ENCODE results near the gene DIS3L2.
"Not testable (repeated sequence)": the region's sequence is repeated elsewhere in the genome, so short reads cannot be mapped to it uniquely, and the experiment has no call there.

DIS3L2 gene

DNA sequence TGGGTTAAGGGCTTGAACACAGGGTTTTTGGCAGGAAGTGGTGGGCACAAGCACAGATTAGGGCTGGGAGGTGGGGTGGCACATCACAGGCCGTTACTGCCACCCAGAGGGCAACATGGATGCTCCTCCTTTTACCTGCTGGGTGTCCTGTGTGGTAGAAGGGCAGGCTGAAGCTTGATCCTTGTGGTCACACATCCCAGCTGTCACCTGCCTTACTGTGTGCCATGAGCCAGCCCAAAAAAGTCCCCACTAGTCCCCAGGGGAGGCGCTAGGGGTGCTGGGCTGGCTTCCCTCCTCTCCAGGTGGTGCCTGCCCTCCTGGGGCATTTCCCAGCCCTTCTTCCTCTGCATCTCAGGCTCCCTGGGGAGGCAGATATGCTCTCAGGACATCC, 366.5 kb downstream of the DIS3L2 start:
- no peak for DNase-seq

GRCh38 chr2:232328516-232329460, 367.3 kb downstream of the DIS3L2 start:
- DNase-seq, result no peak

GRCh38 chr2:232329716-232330067, 368.2 kb downstream of the DIS3L2 start:
- DNase-seq, result no peak

DNA sequence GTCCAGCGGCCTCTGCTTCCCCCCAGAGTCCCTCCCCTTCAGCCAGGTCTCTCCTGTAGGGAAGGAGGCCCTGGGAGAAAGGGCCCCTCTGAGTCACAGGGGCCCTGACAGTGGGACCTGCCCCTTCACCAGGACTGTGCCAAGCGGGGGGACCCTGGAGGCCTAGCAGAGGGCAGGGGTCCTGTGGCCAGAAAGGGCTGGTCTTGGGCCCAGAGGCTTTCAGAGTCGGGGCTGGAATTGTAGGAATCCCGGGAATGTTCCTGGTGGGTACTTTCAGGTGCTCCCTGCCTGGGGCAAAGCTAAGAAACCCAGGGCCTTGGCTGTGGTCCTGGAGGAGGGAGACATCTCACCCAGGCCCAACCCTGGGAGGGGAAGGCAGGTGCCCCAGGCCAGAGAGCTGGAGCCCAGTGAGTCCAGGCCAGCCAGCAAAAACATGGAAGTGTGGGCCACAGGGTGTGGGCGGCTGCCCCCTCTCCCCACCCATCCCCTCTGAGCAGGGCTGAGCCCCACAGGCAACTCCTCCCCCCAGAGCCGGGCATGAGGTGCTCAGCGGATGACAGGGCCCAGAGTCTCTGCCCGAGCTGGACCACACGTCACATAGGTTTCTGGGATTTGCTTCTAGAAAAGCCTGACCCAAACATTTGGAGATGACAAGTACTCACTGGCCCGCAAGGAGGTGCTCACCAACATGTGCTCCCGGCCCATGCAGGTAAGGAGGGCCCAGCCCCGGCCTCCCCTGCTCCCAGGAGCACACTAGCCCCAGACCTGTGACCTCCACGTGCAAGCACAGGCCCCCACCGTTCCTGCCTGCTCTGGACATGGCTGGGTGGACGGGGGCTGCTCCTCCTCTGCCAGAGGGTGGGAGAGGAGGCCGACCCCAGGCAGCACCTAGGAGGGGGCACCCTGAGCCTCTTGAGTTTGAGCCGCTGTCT, 368.8 kb downstream of the DIS3L2 start:
- DNase-seq, result no peak

- not testable (repeated sequence) for DNase-seq
These were observed 369.5 kb downstream of the DIS3L2 start for GRCh38 chr2:232331061-232331460.

DNA sequence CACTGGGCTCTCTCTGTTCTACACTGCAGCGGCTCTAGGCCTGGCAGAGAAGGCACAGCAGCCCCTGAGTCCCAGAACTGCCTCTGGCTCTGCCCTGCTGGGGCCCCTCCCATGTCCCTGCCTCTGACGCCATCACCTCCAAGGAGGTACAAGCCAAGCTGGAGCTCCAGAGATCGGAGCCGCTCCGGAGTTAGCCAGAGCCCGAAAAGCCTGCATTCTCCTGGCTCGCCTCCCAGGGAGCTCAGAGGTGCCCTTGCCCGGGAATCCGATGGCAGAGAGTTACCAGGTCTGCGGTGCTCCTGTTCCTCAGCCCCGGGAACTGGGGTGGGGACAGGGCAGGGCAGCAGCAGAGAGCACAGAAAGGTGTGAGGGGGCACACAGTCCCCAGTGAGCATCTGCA, 370.1 kb downstream of the DIS3L2 start:
- DNase-seq, result not testable (repeated sequence)

GRCh38 chr2:232332244-232332939, 370.9 kb downstream of the DIS3L2 start:
- not testable (repeated sequence) for DNase-seq

GRCh38 chr2:232332940-232333259, 371.4 kb downstream of the DIS3L2 start:
- no peak for DNase-seq

GRCh38 chr2:232333361-232334135, 372.0 kb downstream of the DIS3L2 start:
- no peak for DNase-seq

DNA sequence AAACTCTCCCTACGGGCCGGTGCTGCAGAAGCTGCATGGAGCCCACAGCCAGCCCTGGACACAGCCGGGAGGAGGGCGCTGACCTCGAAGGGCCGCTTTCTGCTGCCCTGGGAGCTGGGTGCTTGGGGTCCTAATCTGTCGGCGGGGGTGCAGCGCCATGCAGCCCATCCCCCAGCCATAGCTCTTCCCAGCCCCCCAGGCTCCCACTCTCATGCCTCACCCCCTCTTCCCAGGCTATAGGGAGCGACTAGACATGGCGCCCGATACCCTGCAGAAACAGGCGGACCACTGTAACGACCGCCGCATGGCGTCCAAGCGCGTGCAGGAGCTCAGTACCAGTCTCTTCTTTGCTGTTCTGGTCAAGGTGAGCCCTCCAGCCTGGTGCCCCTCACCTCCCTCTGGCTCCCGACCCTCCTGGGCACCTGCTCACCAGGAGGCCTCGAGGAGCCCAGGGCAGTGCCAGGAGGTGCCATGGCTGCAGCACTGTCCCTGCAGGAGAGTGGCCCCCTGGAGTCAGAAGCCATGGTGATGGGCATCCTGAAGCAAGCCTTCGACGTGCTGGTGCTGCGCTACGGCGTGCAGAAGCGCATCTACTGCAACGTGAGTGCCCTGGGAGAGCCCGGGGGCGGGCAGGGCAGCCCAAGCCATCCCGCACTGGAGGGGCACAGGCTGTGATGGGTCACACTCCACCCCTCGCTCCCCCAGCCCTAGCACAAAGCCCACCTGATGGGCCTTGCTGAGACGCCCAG, 372.8 kb downstream of the DIS3L2 start:
- DNase-seq, result not testable (repeated sequence)

GRCh38 chr2:232334885-232335205, 373.3 kb downstream of the DIS3L2 start:
- DNase-seq, result not testable (repeated sequence)

- not testable (repeated sequence) for DNase-seq
These were observed 373.8 kb downstream of the DIS3L2 start for GRCh38 chr2:232335206-232335858.

DNA sequence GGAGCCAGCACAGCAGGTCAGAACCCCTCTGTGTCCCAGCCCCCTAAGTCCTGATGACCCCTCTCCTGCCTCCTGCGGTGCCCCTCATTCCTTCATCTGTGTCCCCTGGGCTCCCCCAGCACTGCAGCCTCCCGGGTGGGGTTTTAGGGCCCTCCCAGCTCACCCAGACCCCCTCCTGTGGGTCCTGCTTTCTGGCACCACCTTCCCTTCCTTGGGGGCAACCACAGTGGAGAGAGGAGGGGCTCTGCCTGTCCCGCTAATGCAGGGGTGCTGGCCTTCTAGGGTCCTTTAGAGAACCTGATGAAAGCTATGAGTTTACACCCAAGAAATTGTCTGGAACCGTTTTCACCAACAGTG, 374.3 kb downstream of the DIS3L2 start:
- DNase-seq, result no peak

GRCh38 chr2:232336241-232336736, 374.8 kb downstream of the DIS3L2 start:
- DNase-seq, result no peak

- no peak for DNase-seq
These were observed 375.6 kb downstream of the DIS3L2 start for GRCh38 chr2:232336981-232337720.

GRCh38 chr2:232338094-232338758, 376.7 kb downstream of the DIS3L2 start:
- not testable (repeated sequence) for DNase-seq

DNA sequence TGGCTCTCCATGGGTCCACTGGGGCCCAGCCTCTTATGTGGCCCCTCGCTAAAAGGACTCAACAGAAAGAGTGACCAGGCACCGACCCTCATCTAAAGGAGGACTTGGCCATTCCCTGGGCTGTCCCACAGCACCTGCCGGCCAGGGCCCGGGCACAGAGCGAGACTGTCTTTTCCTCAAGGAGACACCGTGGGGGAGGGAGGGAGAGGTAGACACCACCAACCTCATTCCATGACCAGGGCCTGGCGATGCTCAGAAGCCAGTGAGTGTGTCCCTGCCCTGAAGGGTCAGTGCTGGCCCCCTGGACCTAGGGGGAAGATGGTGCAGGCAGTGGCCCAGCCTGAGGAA, 377.2 kb downstream of the DIS3L2 start:
- no peak for DNase-seq

DNA sequence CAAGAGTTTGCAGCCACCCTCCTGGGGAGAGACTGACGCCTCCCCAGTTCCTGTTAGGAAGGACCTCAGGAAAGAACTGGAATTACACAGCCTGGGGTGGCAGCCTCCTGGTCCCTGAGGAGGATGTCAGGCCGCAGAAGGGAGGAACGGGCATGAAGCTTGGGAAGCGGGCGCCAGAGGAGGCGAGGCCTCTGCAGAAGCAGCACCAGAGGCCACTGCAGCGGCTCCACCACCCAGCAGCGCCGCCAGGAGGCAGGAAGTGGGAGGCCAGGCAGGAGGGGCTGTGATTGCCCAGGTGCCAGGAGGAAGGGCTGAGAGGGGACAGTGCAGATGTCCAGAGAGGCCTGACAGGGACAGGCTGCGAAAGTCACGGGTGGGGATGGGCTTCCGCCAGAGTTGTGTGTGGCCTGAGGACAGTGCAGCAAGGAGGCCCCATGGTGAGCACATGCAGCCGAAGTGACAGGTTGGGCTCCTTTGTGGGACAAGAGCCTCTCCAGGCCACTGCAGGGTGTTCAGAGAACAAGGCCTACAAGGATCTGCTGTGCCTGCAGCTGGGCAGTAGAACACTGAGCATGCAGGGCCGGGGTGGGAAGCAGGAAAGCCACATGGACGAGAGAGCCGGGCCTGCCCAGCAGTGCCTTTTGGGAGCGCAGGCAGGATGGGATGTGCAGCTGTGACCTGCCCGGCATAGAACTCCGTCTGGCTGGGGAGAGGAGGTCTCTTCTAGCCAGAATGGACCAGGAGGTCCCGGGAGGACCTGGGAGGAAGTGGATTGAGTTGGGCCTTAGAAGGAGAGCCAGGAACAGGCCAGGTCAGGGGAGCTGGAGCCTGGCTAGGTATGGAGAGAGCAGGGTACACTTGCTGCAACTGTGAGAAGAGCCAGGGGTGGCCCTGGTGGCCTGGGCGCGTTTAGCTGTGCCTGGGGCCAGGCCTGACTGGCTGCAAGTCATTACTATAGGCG, 377.9 kb downstream of the DIS3L2 start:
- DNase-seq, result no peak
